CD4-positive, alpha-beta T cell treated with Interleukin-12 subunit alpha and Interleukin-12 subunit beta, for 1 hour (primary cell): ENCODE measurements around the gene KCNC4.

ENCODE experiments used
- DNase-seq: peaks from one replicate; pipeline ENCODE4 v3.0.0-alpha.2; 2020

KCNC4 gene

GRCh38 chr1:110189181-110189580, 20.9 kb upstream of the KCNC4 start:
- no peak for DNase-seq

GRCh38 chr1:110190282-110190929, 19.7 kb upstream of the KCNC4 start:
- DNase-seq = no peak

- DNase-seq = no peak
These were observed 17.6 kb upstream of the KCNC4 start for GRCh38 chr1:110192541-110192940.

- DNase-seq = no peak
These were observed 14.9 kb upstream of the KCNC4 start for GRCh38 chr1:110195196-110195595.

GRCh38 chr1:110196917-110197765, 13.0 kb upstream of the KCNC4 start:
- DNase-seq = peak; percentile 68

- no peak for DNase-seq
These were observed 12.0 kb upstream of the KCNC4 start for GRCh38 chr1:110197905-110198629.

GRCh38 chr1:110198746-110199145, 11.4 kb upstream of the KCNC4 start:
- no peak for DNase-seq

GRCh38 chr1:110200190-110200589, 9.9 kb upstream of the KCNC4 start:
- DNase-seq = no peak

GRCh38 chr1:110200666-110201065, 9.4 kb upstream of the KCNC4 start:
- no peak for DNase-seq

- DNase-seq = no peak
These were observed 8.8 kb upstream of the KCNC4 start for GRCh38 chr1:110201157-110201825.

- DNase-seq = peak; percentile 84
These were observed 7.0 kb upstream of the KCNC4 start for GRCh38 chr1:110203021-110203661.

- no peak for DNase-seq
These were observed 5.0 kb upstream of the KCNC4 start for GRCh38 chr1:110205156-110205555.

GRCh38 chr1:110205591-110206155, 4.4 kb upstream of the KCNC4 start:
- DNase-seq = no peak

- no peak for DNase-seq
These were observed 3.7 kb upstream of the KCNC4 start for GRCh38 chr1:110206261-110206920.

GRCh38 chr1:110207831-110208230, 2.3 kb upstream of the KCNC4 start:
- peak; percentile 80 for DNase-seq

- no peak for DNase-seq
These were observed 1.0 kb upstream of the KCNC4 start for GRCh38 chr1:110208916-110209645.

- peak; percentile 62 for DNase-seq
These were observed 736 bp downstream of the KCNC4 start for GRCh38 chr1:110210604-110211495.

- no peak for DNase-seq
These were observed 1.5 kb downstream of the KCNC4 start for GRCh38 chr1:110211496-110212168.
